ENCODE measurements around the gene HEATR9. TPM values are rescaled to one million over a fixed set of nuclear protein-coding genes. Genes with fewer than 3 reads are reported as not detected.
A peak's percentile ranks its signal among the peaks of the same experiment; 100 is the strongest.

Gene HEATR9
- polyA plus RNA-seq, 1 of the 3 experiments (the other 2 are of a cell fraction) = not detected

- Histone ChIP-seq H3F3A (replicated peaks; ENCODE audit: insufficient read depth) (no peaks in the 10 kb centered on the region), H3K79me2 (ENCODE audit: insufficient read depth) (peaks cover 75% of the 10 kb centered on the region), H3K36me3 (replicated peaks in 1 of 2; ENCODE audit: control insufficient read depth in 1 of 2, insufficient read depth in 2 of 2, low read length in 1 of 2) (peaks cover 8 to 12% of the 10 kb centered on the region in 2 experiments), H4K20me1 (ENCODE audit: insufficient read depth) (peaks cover 69% of the 10 kb centered on the region), H3K4me1 (ENCODE audit: control insufficient read depth in 1 of 2, insufficient read depth in 2 of 2, low read depth in 1 of 2, low read length in 1 of 2) (peaks cover 6 to 23% of the 10 kb centered on the region in 2 experiments), H3K4me3 (ENCODE audit: low read depth in 2 of 2, low read length in 1 of 2) (no peak overlapping the region), H3K9me3 (no peaks in the 10 kb centered on the region), H2AFZ (ENCODE audit: low read depth) (no peak overlapping the region), H3K27ac (ENCODE audit: low read depth in 2 of 2, low read length in 1 of 2) (no peak overlapping the region; a peak in 1 of 4 replicates), H3K4me2 (0 out of 2 replicates have a peak overlapping the region, but pooled peaks have one; percentile 93), H3K9me2 (no peaks in the 10 kb centered on the region), H3K9ac (no peak overlapping the region), H3K27me3 (ENCODE audit: insufficient read depth) (no peaks in the 10 kb centered on the region)
- DNase-seq = no peak
- ChIA-PET CTCF (interaction anchor here (0.9 to 13.5 kb wide), 4 partner anchors 16 to 64 kb away, joined by 3 to 809 read pairs (median 19); partner anchors contain the start of gene C17orf50), POLR2A (no interaction called here)
- TF ChIP-seq RAD21 (IDR thresholded peaks at IDR 0.05; ENCODE audit: low read length) = no peak
- TF ChIP-seq ELF1 (IDR thresholded peaks at IDR 0.05) = no peak
- TF ChIP-seq TCF12 (IDR thresholded peaks at IDR 0.05) = no peak
- no peak for TF ChIP-seq EP300 (IDR thresholded peaks at IDR 0.05; ENCODE audit: borderline replicate concordance in 1 of 2, low read depth in 1 of 2, low read length in 1 of 2)
- TF ChIP-seq GATA2 (CRISPR knock-in tag; IDR thresholded peaks at IDR 0.05) = no peak
- TF ChIP-seq SIN3A (IDR thresholded peaks at IDR 0.05; ENCODE audit: borderline replicate concordance, low read depth, low read length) = no peak
- no peak for TF ChIP-seq TAF1 (IDR thresholded peaks at IDR 0.05; ENCODE audit: borderline replicate concordance, low read depth, low read length)
- no peak for TF ChIP-seq NFIC (IDR thresholded peaks at IDR 0.05; ENCODE audit: borderline replicate concordance)
- WGBS (ENCODE audit: low lambda C conversion rate) = 96% methylated on average over 6 of the region's 6 CpGs
Measured at GRCh38 chr17:35811759-35812158, 56.9 kb downstream of the HEATR9 start.

GRCh38 chr17:35809855-35810461, 58.7 kb downstream of the HEATR9 start:
- Histone ChIP-seq H3K27ac (ENCODE audit: low read depth in 2 of 2, low read length in 1 of 2) (peak overlapping the region; percentile 75 to 90), H3K27me3 (ENCODE audit: insufficient read depth) (no peaks in the 10 kb centered on the region), H3K4me2 (peak overlapping the region; percentile 93), H2AFZ (ENCODE audit: low read depth) (no peak overlapping the region; the same call in none of the 2 replicates), H3K79me2 (ENCODE audit: insufficient read depth) (peaks cover 57% of the 10 kb centered on the region), H3K9me3 (no peaks in the 10 kb centered on the region), H3K4me1 (ENCODE audit: control insufficient read depth in 1 of 2, insufficient read depth in 2 of 2, low read depth in 1 of 2, low read length in 1 of 2) (peaks cover 2 to 21% of the 10 kb centered on the region in 2 experiments; a peak in 3 of 4 replicates), H3F3A (replicated peaks; ENCODE audit: insufficient read depth) (no peaks in the 10 kb centered on the region), H3K36me3 (replicated peaks in 1 of 2; ENCODE audit: control insufficient read depth in 1 of 2, insufficient read depth in 2 of 2, low read length in 1 of 2) (peaks cover 0 to 12% of the 10 kb centered on the region in 2 experiments), H3K9ac (peak overlapping the region; percentile 90), H4K20me1 (ENCODE audit: insufficient read depth) (peaks cover 51% of the 10 kb centered on the region), H3K4me3 (ENCODE audit: low read depth in 2 of 2, low read length in 1 of 2) (peak overlapping the region; percentile 77 to 80), H3K9me2 (no peaks in the 10 kb centered on the region)
- ChIA-PET CTCF (interaction anchor here (0.8 to 13.5 kb wide), 9 partner anchors 9 to 197 kb away, joined by 3 to 809 read pairs (median 8); partner anchors contain the start of gene C17orf50), POLR2A (interaction anchor here (0.9 to 4.2 kb wide), 8 partner anchors 10 to 1799 kb away, joined by 3 to 65 read pairs (median 6); partner anchors contain the start of genes PEX12 and SYNRG)
- TF ChIP-seq MXI1 (IDR thresholded peaks at IDR 0.05; ENCODE audit: low read depth, low read length) (0 out of 2 replicates have a peak, but pooled peaks have one; percentile 30), YY1 (IDR thresholded peaks at IDR 0.05; ENCODE audit: low read depth) (no peak; the same call in 1 of the 2 replicates), GABPA (IDR thresholded peaks at IDR 0.05; ENCODE audit: low read depth) (no peak), TAF1 (IDR thresholded peaks at IDR 0.05; ENCODE audit: borderline replicate concordance, low read depth, low read length) (no peak)
- 2% methylated on average over 23 of the region's 24 CpGs for WGBS (ENCODE audit: low lambda C conversion rate)
- no peak for DNase-seq
